ENCODE measurements around the gene IFNB1. TPM values are rescaled to one million over a fixed set of nuclear protein-coding genes. Genes with fewer than 3 reads are reported as not detected.

IFNB1 gene
- not detected in 2 replicates for total RNA-seq (2021)
- not detected for Bru-seq, nascent RNA
- BruChase-seq, experiment 1, labeled RNA remaining after a 2-hour chase: not detected
- BruChase-seq, experiment 2, labeled RNA remaining after a 6-hour chase: not detected
- long read RNA-seq: 0 reads

GRCh38 chr9:21077781-21078180, at the start of gene IFNB1:
Gene IFNB1 (minus strand): TSS chr9:21077942. CDS start chr9:21077869, 73 bp downstream.
- Histone ChIP-seq H3K9me3 (ENCODE audit: low read depth, low read length, poor library complexity, severe bottlenecking) (no peaks in the 10 kb centered on the region), H3K27ac (ENCODE audit: low read depth, low read length, poor library complexity, severe bottlenecking) (no peak within 1 kb of the TSS), H3K4me1 (ENCODE audit: insufficient read depth, low read length, poor library complexity, severe bottlenecking) (no peaks in the 10 kb centered on the region), H3K27me3 (replicated peaks; ENCODE audit: insufficient read depth, low read depth, low read length, poor library complexity) (no peaks in the 10 kb centered on the region), H3K36me3 (ENCODE audit: insufficient read depth, low read length, poor library complexity, severe bottlenecking) (no peaks in the 10 kb centered on the region), H3K4me3 (ENCODE audit: low read depth, low read length, poor library complexity, severe bottlenecking) (no peak within 1 kb of the TSS)
- no peak for DNase-seq (ENCODE audit: low spot score)
- TF ChIP-seq EZH2 (IDR thresholded peaks at IDR 0.05; ENCODE audit: borderline replicate concordance, low read depth, low read length, poor library complexity, severe bottlenecking): no peak
- no peak for TF ChIP-seq CTCF (conservative IDR thresholded peaks at IDR 0.05; ENCODE audit: low read depth, low read length)
- intact Hi-C loops (cut with micrococcal nuclease; ENCODE audit: unreplicated experiment): no loop called here
- CTCF ChIA-PET: no interaction called here
- BruUV-seq (replicated peaks): no TSS peak
- POLR2A ChIA-PET (ENCODE audit: low non-redundant PET): no interaction called here

GRCh38 chr9:21121595-21122251, 44.0 kb upstream of the IFNB1 start:
- no peaks in the 10 kb centered on the region for H3K9me3 ChIP-seq (ENCODE audit: low read depth, low read length, poor library complexity, severe bottlenecking)
- H3K27ac ChIP-seq (ENCODE audit: low read depth, low read length, poor library complexity, severe bottlenecking): no peak overlapping the region
- no peak for DNase-seq (ENCODE audit: low spot score)
- no peaks in the 10 kb centered on the region for H3K27me3 ChIP-seq (replicated peaks; ENCODE audit: insufficient read depth, low read depth, low read length, poor library complexity)
- TF ChIP-seq CTCF (conservative IDR thresholded peaks at IDR 0.05; ENCODE audit: low read depth, low read length) (no peak), EZH2 (IDR thresholded peaks at IDR 0.05; ENCODE audit: borderline replicate concordance, low read depth, low read length, poor library complexity, severe bottlenecking) (no peak)
- no peaks in the 10 kb centered on the region for H3K4me1 ChIP-seq (ENCODE audit: insufficient read depth, low read length, poor library complexity, severe bottlenecking)
- no peaks in the 10 kb centered on the region for H3K36me3 ChIP-seq (ENCODE audit: insufficient read depth, low read length, poor library complexity, severe bottlenecking)
- BruUV-seq (replicated peaks): no TSS peak
- intact Hi-C loops (cut with micrococcal nuclease; ENCODE audit: unreplicated experiment): no loop called here
- CTCF ChIA-PET: no interaction called here
- no peak overlapping the region for H3K4me3 ChIP-seq (ENCODE audit: low read depth, low read length, poor library complexity, severe bottlenecking)
- POLR2A ChIA-PET (ENCODE audit: low non-redundant PET): interaction anchor here (0.6 kb wide), 1 partner anchor 48 kb away, joined by 3 read pairs; no protein-coding TSS in a partner anchor

- ChIA-PET POLR2A (ENCODE audit: low non-redundant PET) (no interaction called here), CTCF (no interaction called here)
- intact Hi-C loops (cut with micrococcal nuclease; ENCODE audit: unreplicated experiment): no loop called here
- Histone ChIP-seq H3K9me3 (ENCODE audit: low read depth, low read length, poor library complexity, severe bottlenecking) (no peaks in the 10 kb centered on the region), H3K36me3 (ENCODE audit: insufficient read depth, low read length, poor library complexity, severe bottlenecking) (no peaks in the 10 kb centered on the region), H3K4me1 (ENCODE audit: insufficient read depth, low read length, poor library complexity, severe bottlenecking) (no peaks in the 10 kb centered on the region), H3K27ac (ENCODE audit: low read depth, low read length, poor library complexity, severe bottlenecking) (no peak overlapping the region), H3K27me3 (replicated peaks; ENCODE audit: insufficient read depth, low read depth, low read length, poor library complexity) (no peaks in the 10 kb centered on the region), H3K4me3 (ENCODE audit: low read depth, low read length, poor library complexity, severe bottlenecking) (no peak overlapping the region)
- DNase-seq (ENCODE audit: low spot score): no peak
- BruUV-seq (replicated peaks): no TSS peak
- no peak for TF ChIP-seq EZH2 (IDR thresholded peaks at IDR 0.05; ENCODE audit: borderline replicate concordance, low read depth, low read length, poor library complexity, severe bottlenecking)
- TF ChIP-seq CTCF (conservative IDR thresholded peaks at IDR 0.05; ENCODE audit: low read depth, low read length): no peak
Observed at GRCh38 chr9:21121079-21121478, 43.3 kb upstream of the IFNB1 start.

All from A673 (cell line).